GM18861 (cell line): ENCODE data around the gene PF4V1.
"Not testable (repeated sequence)": the region's sequence is repeated elsewhere in the genome, so short reads cannot be mapped to it uniquely, and the experiment has no call there.

Experiments
- ATAC-seq: cut with Tn5 transposase; IDR thresholded peaks from one replicate; pipeline ENCODE4 v1.9.1; 2021; ENCODE audit not compliant: unreplicated experiment

Gene PF4V1

GRCh38 chr4:73869130-73870055 lies 16.3 kb downstream of the PF4V1 start, which contains the start of gene CXCL1:
Gene CXCL1 (plus strand): TSS chr4:73869393. CDS start chr4:73869471, 78 bp downstream.
- no peak for ATAC-seq

GRCh38 chr4:73870260-73870659 lies 17.2 kb downstream of the PF4V1 start:
- ATAC-seq, result no peak

- no peak for ATAC-seq
These were observed 17.7 kb downstream of the PF4V1 start for GRCh38 chr4:73870768-73871167.

GRCh38 chr4:73871511-73872310 lies 18.6 kb downstream of the PF4V1 start:
- no peak for ATAC-seq

DNA sequence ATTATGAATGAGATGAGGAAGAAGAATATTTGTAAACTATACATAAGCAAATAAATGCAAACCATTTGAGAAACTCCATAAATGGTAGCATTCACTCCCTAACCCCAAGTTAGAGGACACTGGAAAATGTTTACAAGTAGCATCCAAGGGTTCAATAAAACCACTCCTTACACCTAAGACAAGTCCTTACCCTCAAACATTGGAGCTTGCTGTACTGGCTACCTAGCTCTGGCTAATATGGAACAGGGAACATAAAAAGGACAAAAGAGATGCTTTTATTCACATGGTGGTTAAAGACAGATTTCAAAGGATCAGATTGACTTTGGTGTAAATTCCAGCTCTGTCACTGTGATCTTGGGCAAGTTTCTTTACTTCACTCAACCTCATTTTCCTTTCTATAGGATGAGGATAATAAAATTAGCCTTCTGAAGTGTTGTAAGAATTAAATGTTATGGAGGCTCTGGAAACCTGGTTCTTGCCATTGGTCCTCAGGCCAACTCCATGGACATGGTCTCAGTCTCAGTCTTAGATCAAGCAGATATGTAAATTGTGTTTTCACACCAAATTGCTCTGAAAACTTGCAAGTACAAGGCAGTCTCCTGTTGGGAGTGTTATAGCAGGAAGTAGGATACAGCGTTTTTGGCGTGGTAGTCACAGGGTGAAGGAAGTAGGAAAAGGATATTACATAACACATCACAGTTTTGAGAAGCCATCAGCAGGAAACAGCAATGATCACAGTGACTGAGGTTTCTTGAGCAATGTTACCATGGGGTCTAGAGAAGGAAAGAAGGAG lies 19.4 kb downstream of the PF4V1 start:
- no peak for ATAC-seq

- ATAC-seq, result no peak
These were observed 21.3 kb downstream of the PF4V1 start for GRCh38 chr4:73874386-73874785.

DNA sequence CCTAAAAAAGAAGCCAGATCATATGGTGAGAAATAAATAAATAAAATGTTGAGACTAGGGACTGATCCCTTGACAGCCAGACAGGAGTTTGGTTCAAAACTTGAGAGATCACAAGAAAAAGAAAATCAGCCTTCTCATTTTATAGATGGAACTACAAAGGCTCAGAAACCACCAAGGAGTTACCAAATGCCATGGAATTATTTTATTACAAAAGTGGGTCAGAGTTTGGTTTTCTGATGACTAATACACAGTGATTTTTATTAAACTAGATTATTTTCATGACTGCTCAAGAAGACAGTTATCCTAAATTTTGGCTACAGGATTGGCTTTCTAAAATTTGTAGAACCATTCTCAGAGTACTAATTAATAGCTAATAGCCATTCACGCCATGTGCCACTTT lies 22.3 kb downstream of the PF4V1 start:
- no peak for ATAC-seq

DNA sequence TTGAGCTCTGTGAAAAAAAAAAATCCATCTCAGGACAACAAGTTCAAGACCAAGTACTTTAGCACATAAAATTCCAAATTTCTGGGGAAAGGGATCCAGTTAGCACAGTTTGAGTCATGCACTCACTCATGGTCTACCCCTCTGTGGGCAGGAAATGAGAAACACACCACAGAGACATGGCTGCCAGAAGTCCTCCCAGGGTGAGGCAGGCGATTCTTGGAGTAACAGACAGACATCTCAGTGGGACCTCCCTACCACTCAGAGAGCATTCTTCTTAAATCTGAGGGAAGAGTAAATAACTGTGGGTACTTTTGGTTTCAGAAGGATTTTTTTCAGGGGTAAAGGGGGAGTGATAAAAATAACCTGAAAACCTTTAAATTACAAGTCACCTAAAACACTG lies 30.2 kb downstream of the PF4V1 start:
- ATAC-seq, result no peak

DNA sequence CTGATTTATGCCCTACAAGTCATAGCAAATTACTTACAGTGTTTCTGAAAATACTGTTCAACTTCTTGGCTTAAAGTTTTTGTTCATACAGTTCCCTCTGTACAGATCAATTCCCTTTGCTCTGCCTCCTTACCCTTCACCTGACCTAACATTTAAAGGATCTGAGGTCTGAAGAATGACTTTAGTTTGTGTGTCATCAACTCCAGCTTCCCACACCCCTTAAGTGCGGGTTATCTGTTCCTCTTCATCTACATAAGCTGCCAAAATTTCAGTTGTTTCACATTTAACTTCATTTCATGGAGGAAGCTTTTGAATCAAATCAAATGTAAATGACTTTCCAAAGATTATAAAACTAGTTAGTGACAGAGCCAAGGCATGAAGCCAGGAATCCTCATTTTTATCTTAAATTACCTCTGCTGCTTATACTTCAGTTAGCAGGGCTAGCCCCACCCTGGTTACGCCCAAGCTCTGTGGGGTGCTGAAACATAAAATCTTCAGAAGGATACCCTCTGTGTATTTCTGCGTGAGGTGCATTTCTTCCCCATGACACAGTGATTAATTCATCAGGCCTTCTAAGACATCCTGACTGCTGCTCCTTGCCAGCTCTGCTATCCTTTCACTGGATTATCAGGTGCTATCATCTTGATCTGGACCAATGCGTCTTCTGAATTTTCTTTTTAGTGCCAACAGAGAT lies 32.6 kb downstream of the PF4V1 start:
- no peak for ATAC-seq

- ATAC-seq, result no peak
These were observed 38.2 kb downstream of the PF4V1 start for GRCh38 chr4:73891326-73891725.

GRCh38 chr4:73891739-73892405 lies 38.8 kb downstream of the PF4V1 start:
- ATAC-seq, result no peak

DNA sequence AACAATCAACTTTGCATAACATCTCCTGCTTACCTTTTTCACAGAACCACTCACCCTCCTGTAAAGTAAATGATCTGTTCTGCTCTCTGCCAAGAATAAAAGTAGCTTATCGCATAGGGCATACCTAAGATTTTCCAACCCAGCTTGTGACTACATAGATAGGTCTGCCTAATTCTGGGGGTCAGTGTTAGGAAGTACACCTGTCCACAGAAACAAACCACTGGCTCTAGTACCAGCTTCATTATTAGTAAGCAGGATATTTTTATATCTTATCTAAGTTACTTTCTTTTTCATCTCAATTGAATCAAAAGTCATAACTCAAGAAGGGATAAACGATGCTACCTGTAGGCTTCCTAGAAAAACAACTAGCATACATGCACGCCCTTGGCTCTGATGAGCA lies 39.9 kb downstream of the PF4V1 start:
- no peak for ATAC-seq

GRCh38 chr4:73894001-73894400 lies 40.9 kb downstream of the PF4V1 start:
- no peak for ATAC-seq

- ATAC-seq, result no peak
These were observed 42.4 kb downstream of the PF4V1 start for GRCh38 chr4:73895201-73896175.

DNA sequence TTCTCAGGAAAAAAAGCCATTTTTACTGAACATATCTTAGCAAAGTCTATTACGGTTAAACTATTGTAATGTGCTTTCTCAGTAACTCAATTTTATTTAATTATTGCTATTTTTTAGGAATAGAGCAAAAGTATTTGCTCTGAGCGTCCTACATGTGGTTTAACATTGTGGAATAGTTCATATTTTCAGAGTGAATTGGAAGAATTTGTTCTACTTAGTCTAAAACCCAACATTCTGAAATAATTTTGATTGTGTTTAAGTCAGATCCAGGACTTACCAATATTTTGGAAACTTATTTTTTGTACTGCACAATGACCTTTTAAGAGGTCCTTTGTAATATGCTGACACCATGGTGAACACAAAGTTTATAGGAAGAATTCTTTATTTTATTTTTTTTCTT lies 43.3 kb downstream of the PF4V1 start:
- ATAC-seq, result no peak

DNA sequence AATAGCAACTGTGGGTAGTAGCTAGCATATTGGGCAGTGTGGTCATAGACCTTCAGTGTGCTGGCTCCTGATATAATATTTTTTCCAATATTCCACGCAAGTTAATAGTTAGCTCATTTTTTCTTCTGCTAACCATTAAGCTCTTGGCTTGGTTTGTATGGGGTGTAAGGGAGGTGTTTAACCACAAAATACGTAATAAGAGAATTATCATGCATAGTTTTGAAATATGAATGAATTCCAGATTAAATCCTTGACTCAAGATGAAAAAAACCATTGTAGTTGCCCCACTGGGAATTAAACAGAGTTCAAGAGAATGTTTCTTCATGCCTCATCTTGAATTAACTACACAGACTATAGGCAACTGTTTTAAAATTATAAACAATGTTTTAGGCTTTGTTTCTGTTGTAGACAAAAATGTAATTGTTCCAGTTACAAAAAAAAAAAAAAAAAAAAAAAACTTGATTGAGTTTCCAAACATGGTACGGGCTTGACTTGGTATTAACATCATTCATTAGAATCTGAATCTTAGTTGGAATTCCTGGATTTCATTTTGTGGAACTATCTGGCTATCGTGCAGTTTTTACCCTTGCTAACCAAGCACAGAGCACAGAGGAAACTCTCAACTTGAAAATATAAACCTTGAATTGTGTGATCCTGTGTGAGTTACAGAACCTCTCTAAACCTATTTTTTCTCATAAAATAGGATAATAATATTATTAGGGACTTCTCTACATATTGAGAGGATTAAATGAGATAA lies 44.5 kb downstream of the PF4V1 start:
- no peak for ATAC-seq

- ATAC-seq, result not testable (repeated sequence)
These were observed 46.2 kb downstream of the PF4V1 start for GRCh38 chr4:73899338-73899737.

DNA sequence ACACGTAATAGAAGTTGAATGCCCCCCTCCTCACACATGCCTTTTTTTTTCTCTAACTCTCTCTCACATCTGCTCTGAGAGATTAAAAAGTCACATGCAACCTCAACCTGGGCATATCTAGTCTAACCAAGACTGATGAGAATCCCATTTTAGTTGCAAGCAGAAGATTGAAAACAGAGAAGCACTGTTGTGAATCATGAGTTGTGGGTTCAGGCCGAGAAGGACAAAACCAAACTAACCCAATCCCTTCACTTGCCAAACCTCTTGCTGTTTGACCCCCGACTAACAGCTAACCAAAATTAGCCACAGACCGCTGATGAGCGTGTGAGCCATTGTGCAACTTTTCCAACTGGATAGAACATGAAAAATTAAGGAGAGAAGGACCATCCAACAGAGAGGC lies 47.9 kb downstream of the PF4V1 start:
- no peak for ATAC-seq
